ENCODE measurements around the gene MAPK1IP1L.
"Not testable (repeated sequence)": the region's sequence is repeated elsewhere in the genome, so short reads cannot be mapped to it uniquely, and the experiment has no call there.

The MAPK1IP1L gene

DNA sequence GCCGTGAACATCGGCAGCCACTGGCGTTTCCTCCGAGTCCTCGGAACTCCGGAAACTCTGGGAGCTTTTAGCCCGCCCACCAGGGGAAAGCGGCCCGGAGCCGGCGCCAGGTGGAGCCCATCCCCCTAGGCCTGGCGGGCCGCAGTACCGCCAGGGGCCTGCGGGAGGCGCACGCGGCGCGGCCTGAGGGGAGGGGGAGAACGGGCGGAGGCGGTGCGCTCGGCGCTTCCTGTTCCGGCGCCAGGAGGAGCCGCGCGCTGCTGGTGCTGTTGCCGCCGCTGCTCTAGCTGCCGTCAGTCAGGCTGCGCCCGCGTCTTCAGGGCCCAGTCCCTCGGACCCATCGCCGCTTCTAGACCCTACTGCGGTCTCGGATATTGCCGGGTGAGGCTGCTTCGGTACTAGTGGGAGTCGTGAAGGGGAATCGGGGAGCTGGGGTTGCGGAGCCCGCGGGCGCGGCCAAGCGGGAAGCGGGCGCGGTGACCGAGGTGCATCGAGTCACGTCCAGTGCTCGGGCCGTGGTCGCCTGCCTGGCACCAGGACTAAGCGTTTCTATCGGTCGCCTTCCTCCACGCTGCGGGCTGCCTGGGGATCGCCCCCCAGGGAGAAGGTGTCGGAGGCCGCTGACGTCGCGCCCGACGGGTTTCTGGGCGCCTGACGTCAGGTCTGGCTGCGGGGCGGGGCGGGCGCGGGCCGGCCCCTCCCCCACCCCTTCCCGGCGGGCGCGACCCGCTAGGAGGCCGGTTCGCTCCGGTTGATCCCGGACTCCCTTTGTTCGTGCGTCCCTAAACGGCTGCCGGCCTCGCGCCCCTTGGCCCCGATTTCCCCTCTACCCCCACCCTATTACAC is at the start of gene MAPK1IP1L:
TSS of gene MAPK1IP1L (plus strand) at position 225 of the 846 bp plus-strand sequence. CDS start 10,037 bp downstream, outside the sequence.
- Histone ChIP-seq H3K36me3 (replicated peaks; ENCODE audit: low read depth, low read length) (peaks cover 26% of the 10 kb centered on the region), H3K9ac (ENCODE audit: low read length) (peak within 1 kb of the TSS; percentile 97), H3K27me3 (ENCODE audit: low read depth, low read length) (no peaks in the 10 kb centered on the region), H3K27ac (ENCODE audit: low read length) (peak within 1 kb of the TSS; percentile 90), H3K4me1 (ENCODE audit: low read length) (peaks cover 14% of the 10 kb centered on the region), H4K20me1 (ENCODE audit: insufficient read depth, low read length) (peaks cover 42% of the 10 kb centered on the region), H2AFZ (ENCODE audit: low read depth, low read length) (peak within 1 kb of the TSS; percentile 86), H3K79me2 (ENCODE audit: low read length) (peaks cover 52% of the 10 kb centered on the region), H3K4me2 (ENCODE audit: low read length) (peak within 1 kb of the TSS; percentile 84), H3K9me3 (ENCODE audit: insufficient read depth, low read length) (no peaks in the 10 kb centered on the region), H3K4me3 (ENCODE audit: low read length) (peak within 1 kb of the TSS; percentile 94)
- TF ChIP-seq EZH2phosphoT487 (IDR thresholded peaks at IDR 0.05; ENCODE audit: low read depth), result no peak
- TF ChIP-seq, protein P1, sequence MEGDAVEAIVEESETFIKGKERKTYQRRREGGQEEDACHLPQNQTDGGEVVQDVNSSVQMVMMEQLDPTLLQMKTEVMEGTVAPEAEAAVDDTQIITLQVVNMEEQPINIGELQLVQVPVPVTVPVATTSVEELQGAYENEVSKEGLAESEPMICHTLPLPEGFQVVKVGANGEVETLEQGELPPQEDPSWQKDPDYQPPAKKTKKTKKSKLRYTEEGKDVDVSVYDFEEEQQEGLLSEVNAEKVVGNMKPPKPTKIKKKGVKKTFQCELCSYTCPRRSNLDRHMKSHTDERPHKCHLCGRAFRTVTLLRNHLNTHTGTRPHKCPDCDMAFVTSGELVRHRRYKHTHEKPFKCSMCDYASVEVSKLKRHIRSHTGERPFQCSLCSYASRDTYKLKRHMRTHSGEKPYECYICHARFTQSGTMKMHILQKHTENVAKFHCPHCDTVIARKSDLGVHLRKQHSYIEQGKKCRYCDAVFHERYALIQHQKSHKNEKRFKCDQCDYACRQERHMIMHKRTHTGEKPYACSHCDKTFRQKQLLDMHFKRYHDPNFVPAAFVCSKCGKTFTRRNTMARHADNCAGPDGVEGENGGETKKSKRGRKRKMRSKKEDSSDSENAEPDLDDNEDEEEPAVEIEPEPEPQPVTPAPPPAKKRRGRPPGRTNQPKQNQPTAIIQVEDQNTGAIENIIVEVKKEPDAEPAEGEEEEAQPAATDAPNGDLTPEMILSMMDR (IDR thresholded peaks at IDR 0.05; ENCODE audit: low read depth, low read length), result peak; percentile 92

- no peak overlapping the region for H3K4me2 ChIP-seq (ENCODE audit: low read length)
- no peaks in the 10 kb centered on the region for H3K79me2 ChIP-seq (ENCODE audit: low read length)
- no peaks in the 10 kb centered on the region for H3K9me3 ChIP-seq (ENCODE audit: insufficient read depth, low read length)
- H3K27ac ChIP-seq (ENCODE audit: low read length), result no peak overlapping the region
- H3K4me1 ChIP-seq (ENCODE audit: low read length), result no peaks in the 10 kb centered on the region
- no peak overlapping the region for H3K9ac ChIP-seq (ENCODE audit: low read length)
- no peak for TF ChIP-seq EZH2phosphoT487 (IDR thresholded peaks at IDR 0.05; ENCODE audit: low read depth)
- TF ChIP-seq, protein P1 (IDR thresholded peaks at IDR 0.05; ENCODE audit: low read depth, low read length), result no peak
- peaks cover 29% of the 10 kb centered on the region for H3K36me3 ChIP-seq (replicated peaks; ENCODE audit: low read depth, low read length)
- no peak overlapping the region for H2AFZ ChIP-seq (ENCODE audit: low read depth, low read length)
- no peaks in the 10 kb centered on the region for H3K27me3 ChIP-seq (ENCODE audit: low read depth, low read length)
- H3K4me3 ChIP-seq (ENCODE audit: low read length), result no peak overlapping the region
- no peaks in the 10 kb centered on the region for H4K20me1 ChIP-seq (ENCODE audit: insufficient read depth, low read length)
Measured at GRCh38 chr14:55005071-55005470, 46.4 kb upstream of the MAPK1IP1L start.

- no peak overlapping the region for H3K4me2 ChIP-seq (ENCODE audit: low read length)
- no peak overlapping the region for H3K9ac ChIP-seq (ENCODE audit: low read length)
- H3K36me3 ChIP-seq (replicated peaks; ENCODE audit: low read depth, low read length), result peaks cover 41% of the 10 kb centered on the region
- H3K9me3 ChIP-seq (ENCODE audit: insufficient read depth, low read length), result no peaks in the 10 kb centered on the region
- H3K79me2 ChIP-seq (ENCODE audit: low read length), result peaks cover 11% of the 10 kb centered on the region
- H3K27me3 ChIP-seq (ENCODE audit: low read depth, low read length), result no peaks in the 10 kb centered on the region
- TF ChIP-seq EZH2phosphoT487 (IDR thresholded peaks at IDR 0.05; ENCODE audit: low read depth), result no peak
- TF ChIP-seq, protein P1 (IDR thresholded peaks at IDR 0.05; ENCODE audit: low read depth, low read length), result no peak
- H3K27ac ChIP-seq (ENCODE audit: low read length), result no peak overlapping the region
- no peaks in the 10 kb centered on the region for H3K4me1 ChIP-seq (ENCODE audit: low read length)
- H3K4me3 ChIP-seq (ENCODE audit: low read length), result no peak overlapping the region
- no peaks in the 10 kb centered on the region for H4K20me1 ChIP-seq (ENCODE audit: insufficient read depth, low read length)
- H2AFZ ChIP-seq (ENCODE audit: low read depth, low read length), result no peak overlapping the region
Measured at GRCh38 chr14:55015006-55015405, 36.4 kb upstream of the MAPK1IP1L start.

DNA sequence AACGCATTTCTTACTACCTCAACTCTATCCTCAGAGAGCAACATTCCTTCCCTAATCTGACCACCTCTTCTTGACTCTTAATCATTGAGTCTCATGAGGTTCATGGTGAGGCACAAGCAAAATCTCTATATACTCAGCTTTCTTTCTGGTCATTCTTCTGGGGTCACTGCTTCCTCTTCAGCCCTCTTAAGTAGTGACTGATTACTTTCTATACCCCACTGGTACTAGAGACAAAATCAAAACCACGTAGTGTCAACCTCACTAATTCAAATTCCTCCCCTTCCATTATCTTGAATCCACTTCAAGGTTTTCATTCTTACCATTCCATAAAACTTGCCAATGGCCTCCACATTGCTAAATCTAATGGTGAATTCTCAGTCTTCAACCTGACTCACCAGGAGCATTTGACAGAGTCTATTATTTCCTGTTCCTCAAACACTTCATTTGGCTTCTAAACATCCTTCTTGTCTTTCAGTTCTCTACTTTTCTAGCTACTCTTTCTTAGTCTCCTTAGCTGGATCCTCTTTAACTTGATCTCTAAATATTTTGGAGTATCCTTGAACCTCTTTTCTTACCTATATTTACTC is 31.4 kb upstream of the MAPK1IP1L start:
- Histone ChIP-seq H3K9me3 (ENCODE audit: insufficient read depth, low read length) (no peaks in the 10 kb centered on the region), H3K4me2 (ENCODE audit: low read length) (no peak overlapping the region), H3K36me3 (replicated peaks; ENCODE audit: low read depth, low read length) (peaks cover 33% of the 10 kb centered on the region), H3K27me3 (ENCODE audit: low read depth, low read length) (no peaks in the 10 kb centered on the region), H3K4me1 (ENCODE audit: low read length) (peaks cover 6% of the 10 kb centered on the region; the same call in 1 of the 2 replicates), H3K4me3 (ENCODE audit: low read length) (no peak overlapping the region), H2AFZ (ENCODE audit: low read depth, low read length) (no peak overlapping the region), H4K20me1 (ENCODE audit: insufficient read depth, low read length) (no peaks in the 10 kb centered on the region), H3K79me2 (ENCODE audit: low read length) (peaks cover 25% of the 10 kb centered on the region), H3K27ac (ENCODE audit: low read length) (0 out of 2 replicates have a peak overlapping the region, but pooled peaks have one; percentile 11), H3K9ac (ENCODE audit: low read length) (no peak overlapping the region)
- TF ChIP-seq EZH2phosphoT487 (IDR thresholded peaks at IDR 0.05; ENCODE audit: low read depth), result no peak
- TF ChIP-seq, protein P1 (IDR thresholded peaks at IDR 0.05; ENCODE audit: low read depth, low read length), result no peak

DNA sequence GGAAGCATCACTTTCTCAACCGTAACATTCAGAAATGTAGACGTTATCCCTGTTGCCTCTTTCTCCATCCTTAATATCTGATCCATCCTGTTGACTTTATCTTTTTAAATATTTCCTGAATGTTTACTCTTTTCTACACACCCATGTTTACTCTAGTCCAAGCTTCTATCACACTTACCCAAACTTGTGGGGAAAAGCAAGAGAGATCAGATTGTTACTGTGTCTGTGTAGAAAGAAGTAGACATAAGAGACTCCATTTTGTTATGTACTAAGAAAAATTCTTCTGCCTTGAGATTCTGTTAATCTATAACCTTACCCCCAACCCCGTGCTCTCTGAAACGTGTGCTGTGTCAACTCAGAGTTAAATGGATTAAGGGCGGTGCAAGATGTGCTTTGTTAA is 27.1 kb upstream of the MAPK1IP1L start:
- H3K27ac ChIP-seq (ENCODE audit: low read length); H3K9me3 ChIP-seq (ENCODE audit: insufficient read depth, low read length); H3K4me2 ChIP-seq (ENCODE audit: low read length); H2AFZ ChIP-seq (ENCODE audit: low read depth, low read length); H3K27me3 ChIP-seq (ENCODE audit: low read depth, low read length); H3K4me3 ChIP-seq (ENCODE audit: low read length); H3K9ac ChIP-seq (ENCODE audit: low read length); H4K20me1 ChIP-seq (ENCODE audit: insufficient read depth, low read length): not testable (repeated sequence)
- H3K36me3 ChIP-seq (replicated peaks; ENCODE audit: low read depth, low read length), result peaks cover 17% of the 10 kb centered on the region
- H3K4me1 ChIP-seq (ENCODE audit: low read length), result peaks cover 27% of the 10 kb centered on the region
- peaks cover 63% of the 10 kb centered on the region for H3K79me2 ChIP-seq (ENCODE audit: low read length)

Measured in OCI-LY3 (cell line).